CD4-positive, alpha-beta T cell treated with Interleukin-17A for 4 hours (primary cell): Measurements from ENCODE around the gene DDX39B.
A peak's percentile ranks its signal among the peaks of the same experiment; 100 is the strongest.

Experiments
- DNase-seq: peaks from one replicate; pipeline ENCODE4 v3.0.0-alpha.2; 2020; ENCODE audit warnings: mixed read lengths

Gene DDX39B

GRCh38 chr6:31546958-31547726 is 5.3 kb upstream of the DDX39B start, which contains the start of gene NFKBIL1:
Gene NFKBIL1 (plus strand): TSS chr6:31547608. CDS start chr6:31547695, 87 bp downstream.
- peak; percentile 91 for DNase-seq

GRCh38 chr6:31546339-31546957 is 4.6 kb upstream of the DDX39B start, which contains the start of gene ATP6V1G2:
Gene ATP6V1G2 (minus strand): TSS chr6:31546608. CDS start chr6:31546559, 49 bp downstream.
- peak; percentile 84 for DNase-seq

DNA sequence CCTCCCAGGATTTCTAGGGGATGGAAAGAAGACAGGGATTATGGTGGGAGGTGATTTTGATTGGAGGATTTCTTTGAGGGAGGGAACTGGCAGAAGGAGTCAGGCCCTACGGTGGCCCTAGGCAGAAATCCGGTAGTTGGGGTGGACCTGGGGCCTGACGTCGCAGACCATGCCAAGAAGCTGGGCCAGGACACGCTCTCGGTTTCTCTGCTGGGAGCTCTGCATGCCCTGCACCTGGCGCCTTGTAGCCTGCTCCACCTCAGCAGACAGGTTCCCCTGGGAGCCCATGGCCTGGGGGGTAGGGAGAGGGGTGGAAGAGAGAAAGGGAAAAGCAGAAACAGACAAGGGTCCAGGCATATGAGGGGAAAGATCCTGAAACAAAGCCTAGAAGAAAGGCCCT is 3.5 kb upstream of the DDX39B start:
- no peak for DNase-seq

GRCh38 chr6:31544676-31545075 is 2.9 kb upstream of the DDX39B start:
- no peak for DNase-seq

DNA sequence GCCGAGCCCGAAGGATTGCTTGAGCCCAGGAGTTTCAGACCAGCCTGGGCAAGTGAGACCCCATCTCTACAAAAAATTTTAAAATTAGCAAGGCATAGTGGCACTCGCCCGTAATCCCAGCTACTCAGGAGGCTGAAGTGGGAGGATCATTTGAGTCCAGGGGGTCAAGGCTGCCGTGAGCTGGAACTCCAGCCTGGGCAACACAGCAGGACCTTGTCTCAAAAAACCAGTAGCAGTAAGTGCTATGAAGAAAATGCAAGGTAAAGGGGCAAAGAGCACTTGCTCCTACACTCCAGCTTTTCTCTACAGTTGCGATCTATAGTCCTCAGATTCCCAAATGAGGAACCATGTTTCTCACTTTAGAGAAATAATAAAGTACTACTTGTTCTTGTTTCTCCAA is 1.8 kb upstream of the DDX39B start:
- DNase-seq, result no peak

GRCh38 chr6:31541059-31541657 is 645 bp downstream of the DDX39B start:
- DNase-seq, result peak; percentile 74

DNA sequence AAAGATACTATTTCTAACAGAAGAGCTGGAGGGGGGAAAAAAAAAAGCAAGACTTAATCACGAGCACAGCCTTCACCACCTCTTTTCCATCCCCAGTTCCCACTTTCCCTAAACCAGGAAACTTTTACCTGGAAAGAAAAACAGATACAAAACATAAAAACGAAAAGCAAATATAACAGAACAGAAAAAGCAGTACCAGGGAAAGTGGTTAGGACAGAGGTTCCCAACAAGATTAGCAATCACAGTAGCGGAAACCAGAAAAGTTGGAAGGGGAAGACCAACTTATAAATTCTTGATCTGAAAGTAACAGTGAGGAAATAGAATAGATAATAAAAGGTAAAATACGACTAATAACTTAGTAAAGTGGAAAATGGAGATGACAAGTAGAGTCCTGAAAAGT is 1.2 kb downstream of the DDX39B start:
- DNase-seq, result no peak

DNA sequence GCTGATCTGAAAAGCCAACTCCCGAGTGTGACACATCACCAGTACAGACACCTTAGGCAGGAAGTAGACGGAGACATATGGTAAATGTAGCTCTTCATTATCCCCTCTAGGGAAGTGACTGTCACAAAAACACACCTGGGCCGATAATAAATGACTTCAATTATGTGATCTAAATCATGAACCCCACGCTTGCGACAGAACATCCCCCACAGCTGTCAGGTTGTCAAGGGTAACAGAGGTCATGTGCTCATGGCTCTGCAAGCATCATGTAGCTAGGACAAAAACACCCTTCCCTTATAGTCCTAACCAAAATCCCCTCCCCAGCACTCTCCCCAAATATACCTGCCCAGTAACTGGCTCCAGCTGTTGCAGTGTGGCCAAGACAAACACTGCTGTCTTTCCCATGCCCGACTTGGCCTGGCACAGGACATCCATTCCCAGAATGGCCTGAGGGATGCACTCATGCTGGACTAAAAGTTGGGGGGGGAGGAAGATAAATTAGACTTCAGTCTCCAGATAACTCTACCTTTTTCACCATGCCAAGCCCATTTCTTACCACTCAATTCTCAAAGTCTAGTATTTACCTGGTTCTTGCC is 2.9 kb downstream of the DDX39B start:
- no peak for DNase-seq

GRCh38 chr6:31535538-31536324 is 6.1 kb downstream of the DDX39B start:
- no peak for DNase-seq

DNA sequence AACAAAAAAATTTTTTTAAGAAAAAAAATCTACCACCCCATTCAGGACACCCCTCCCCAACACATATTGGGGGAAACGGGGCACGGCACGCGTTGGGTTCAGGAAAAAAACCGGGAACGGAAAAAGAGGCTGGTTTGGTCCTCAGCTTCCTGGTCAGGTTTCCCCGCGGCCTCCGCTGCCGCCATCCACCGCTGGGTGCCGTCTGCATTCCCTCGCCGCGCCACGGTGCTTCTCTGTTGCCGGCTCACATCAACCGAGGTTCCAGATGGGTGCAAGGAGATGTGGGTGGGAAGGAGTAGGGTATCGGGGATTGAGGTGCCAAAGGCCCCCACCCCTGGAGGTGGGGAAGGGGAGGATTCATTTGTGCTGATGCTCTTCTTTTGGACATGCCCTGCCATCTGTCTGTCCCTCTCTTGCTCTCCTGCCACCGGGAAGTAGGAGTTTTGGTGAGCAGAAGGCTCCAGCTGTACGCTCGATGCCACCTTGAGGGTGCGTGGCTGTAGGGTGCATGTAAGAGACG is 7.2 kb downstream of the DDX39B start:
- no peak for DNase-seq

- no peak for DNase-seq
These were observed 7.8 kb downstream of the DDX39B start for GRCh38 chr6:31534011-31534410.

DNA sequence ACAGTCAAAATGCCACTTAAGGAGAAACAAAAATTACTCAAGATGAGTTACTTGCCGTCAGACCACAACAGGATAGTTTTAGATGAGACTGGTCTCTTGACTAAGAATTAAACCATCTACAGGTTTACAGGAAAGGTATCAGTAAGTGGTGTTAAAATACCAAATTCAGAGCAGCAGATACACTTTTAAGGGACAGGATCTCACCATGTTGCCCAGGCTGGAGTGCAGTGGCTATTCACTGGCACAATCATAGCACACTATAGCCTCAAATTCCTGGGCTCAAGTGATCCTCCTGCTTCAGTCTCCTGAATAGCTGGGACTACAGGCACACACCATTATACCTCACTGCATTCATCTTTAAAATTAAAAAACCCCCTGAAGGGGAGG is 8.4 kb downstream of the DDX39B start:
- no peak for DNase-seq

DNA sequence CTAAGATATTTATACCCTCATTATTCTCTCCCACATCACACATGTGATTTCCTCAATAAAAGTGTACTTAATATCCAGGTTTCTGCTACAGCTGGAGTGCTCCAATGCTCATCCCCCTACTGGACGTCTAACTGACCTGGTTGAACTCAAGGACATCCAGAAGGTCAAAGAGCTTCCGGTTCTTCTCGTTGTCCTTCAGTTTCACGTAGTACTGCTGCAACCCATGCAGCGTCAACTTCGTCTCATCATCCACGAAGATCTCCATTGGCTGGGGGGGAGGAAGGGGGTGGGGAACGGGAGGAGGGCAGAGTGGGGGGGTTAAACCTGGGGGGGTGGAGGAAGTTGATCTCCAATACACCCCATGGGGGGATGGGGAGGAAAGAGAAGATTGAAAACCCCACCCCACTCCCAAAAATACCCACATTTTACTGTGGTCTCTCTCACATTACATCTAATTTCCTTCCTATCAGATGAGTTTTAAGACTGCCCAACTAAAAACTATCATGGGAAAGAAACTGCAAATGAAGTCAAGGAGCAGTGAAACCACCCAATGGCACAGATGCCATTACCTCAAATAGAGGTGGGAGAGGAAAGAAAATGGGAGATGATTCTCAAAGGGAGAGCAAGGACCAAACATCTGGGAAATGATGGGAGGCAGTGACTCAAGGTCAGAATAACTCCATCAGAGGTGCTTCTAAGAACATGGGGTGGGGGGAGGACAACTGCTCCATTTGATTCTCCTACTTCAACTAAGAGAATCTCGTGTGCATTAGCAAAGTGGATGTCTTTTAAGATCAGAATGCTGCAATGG is 9.0 kb downstream of the DDX39B start:
- no peak for DNase-seq

DNA sequence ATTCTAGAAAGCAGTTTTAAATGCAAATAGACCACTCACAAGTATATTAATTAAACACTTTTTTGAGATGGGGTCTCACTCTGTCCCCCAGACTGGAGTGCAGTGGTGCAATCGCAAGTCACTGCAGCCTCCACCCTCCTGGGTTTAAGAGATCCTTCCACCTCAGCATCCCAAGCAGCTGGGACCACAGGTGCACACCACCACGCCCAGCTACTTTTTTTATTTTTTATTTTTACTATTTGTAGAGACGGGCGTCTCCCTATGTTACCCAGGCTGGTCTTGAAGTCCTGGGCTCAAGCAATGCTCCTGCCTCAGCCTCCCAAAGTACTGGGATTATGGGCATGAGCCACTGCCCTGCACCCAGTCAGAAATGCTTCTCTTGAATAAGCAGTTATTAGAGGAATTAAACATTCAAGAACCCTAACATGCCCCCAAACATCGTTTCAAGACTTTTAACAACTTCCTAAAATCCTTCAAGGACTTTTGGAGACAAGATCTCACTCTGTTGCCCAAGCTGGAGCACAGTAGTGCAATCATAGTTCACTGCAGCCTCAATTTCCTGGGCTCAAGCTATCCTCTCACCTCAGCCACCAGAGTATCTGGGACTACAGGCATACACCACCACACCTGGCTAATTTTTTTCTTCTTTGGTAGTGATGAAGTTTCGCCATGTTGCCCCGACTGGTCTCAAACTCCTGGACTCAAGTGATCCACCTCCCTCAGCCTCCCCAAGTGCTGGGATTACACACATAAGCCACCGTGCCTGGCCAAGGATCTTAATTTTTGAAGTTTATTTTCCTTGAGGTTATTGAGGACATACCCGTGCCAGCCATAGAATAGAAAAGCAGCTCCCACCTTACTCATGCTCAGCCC is 9.8 kb downstream of the DDX39B start:
- DNase-seq, result no peak

DNA sequence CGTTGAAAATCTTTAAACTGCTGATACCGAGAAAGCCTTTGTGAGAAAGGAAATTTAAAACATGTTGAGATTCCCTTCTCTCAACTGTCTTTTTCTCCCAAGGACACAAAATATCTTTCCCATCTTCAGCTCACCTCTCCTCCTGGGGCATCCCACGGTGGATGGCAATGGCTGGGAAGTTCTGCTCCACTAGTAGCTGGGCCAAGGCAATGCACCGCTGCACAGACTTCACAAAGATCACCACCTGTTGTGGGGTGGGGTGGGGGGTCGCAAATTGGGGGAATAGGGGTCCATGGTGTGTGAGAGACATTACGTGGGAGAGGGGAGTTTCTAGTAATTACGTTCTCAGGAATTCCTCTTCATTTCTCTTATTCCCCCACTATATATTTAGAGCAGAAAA is 10.6 kb downstream of the DDX39B start:
- DNase-seq, result no peak

- no peak for DNase-seq
These were observed 11.1 kb downstream of the DDX39B start for GRCh38 chr6:31530659-31531058.

DNA sequence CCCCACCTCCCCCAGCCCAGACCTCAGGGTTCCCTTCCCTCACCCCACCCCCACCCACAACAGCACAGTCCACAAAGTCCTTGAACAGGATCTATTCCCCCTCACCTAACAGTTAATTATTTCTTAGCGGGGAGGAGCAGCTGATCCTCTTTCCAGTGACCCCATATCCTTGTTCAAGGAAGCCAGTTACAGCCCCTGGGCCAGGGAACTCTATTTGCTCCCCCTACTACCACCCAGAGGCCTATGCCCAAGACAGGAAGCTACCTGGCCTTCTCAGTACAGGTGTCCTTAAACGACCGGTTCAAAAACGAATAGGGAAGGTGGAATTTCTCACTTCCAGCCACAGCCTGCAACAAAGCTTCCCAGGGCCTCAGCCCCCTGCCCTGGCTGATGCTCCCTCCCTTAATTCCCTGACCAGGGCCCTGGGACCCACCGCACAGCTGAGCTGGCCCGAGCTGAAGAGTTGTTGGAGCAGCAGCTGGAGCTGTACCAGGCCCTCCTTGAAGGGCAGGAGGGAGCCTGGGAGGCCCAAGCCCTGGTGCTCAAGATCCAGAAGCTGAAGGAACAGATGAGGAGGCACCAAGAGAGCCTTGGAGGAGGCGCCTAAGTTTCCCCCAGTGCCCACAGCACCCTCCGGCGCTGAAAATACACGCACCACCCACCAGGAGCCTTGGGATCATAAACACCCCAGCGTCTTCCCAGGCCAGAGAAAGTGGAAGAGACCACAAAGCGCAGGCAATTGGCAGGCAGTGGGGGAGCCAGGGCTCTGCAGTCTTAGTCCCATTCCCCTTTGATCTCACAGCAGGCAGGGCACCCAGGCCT is 12.3 kb downstream of the DDX39B start:
- no peak for DNase-seq

DNA sequence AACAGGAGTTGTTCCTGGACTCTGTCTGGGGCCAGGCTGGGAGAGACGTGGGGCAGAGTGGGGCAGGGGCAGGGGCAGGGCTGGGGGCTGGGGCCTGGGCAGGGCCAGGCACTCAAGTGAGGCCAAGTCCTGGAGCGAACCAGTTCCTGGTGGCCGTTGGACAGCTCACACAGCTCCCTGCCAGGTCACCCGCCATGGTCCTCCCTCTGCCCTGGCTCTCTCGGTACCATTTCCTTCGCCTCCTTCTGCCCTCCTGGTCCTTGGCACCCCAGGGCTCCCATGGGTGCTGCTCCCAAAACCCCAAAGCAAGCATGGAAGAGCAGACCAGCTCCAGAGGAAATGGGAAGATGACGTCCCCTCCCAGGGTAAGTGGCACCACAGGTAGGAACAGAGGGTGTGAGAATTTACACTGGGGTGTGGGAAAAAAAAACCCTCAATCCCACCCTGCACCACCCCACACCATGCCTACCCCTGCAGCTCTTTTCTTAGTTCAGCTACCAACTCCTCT is 12.9 kb downstream of the DDX39B start, which contains the start of gene MCCD1:
Gene MCCD1 (plus strand): TSS at position 142 of the 508 bp plus-strand sequence. CDS start 53 bp downstream, at position 195.
- DNase-seq, result no peak

- DNase-seq, result no peak
These were observed 13.5 kb downstream of the DDX39B start for GRCh38 chr6:31528307-31528777.
